ENCODE results near the gene FIBCD1. TPM values are rescaled to one million over a fixed set of nuclear protein-coding genes. Genes with fewer than 3 reads are reported as not detected.

FIBCD1 gene
- total RNA-seq, 4 donors from 2014 or later, result 1.4 to 1.7 TPM; not detected in 2

DNA sequence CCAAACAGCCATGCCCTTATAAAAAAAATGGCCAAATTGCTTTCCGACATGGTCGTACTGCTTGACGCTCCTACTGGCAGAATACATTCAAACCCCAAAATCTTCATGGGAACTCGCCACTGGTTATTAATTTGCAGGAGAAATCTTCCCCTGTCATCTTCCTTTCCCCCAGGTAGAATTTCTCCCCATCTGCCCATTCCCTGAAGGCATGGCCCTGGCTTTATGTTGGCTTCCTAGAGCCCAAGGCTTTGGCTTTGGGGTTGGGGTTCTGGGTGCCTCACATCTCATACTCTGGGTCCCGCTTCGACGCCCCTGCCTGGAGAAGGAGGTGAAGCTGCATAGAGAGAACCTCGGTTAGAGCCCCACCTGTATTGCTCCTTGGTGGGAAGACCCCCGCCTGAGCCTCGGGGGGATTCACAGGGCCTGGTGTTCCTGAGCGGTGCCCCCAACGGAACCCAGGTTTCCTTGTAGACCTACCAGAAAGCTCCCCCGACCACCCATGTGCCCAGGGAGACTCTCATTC, 8.6 kb upstream of the FIBCD1 start:
- Histone ChIP-seq H3K27ac (no peak overlapping the region), H3K27me3 (peaks cover 55% of the 10 kb centered on the region), H3K9me3 (no peaks in the 10 kb centered on the region), H3K4me1 (no peaks in the 10 kb centered on the region), H3K36me3 (no peaks in the 10 kb centered on the region), H3K4me3 (no peak overlapping the region)
- TF ChIP-seq EP300 (IDR thresholded peaks at IDR 0.05) (no peak), POLR2AphosphoS5 (IDR thresholded peaks at IDR 0.05) (no peak), POLR2A (IDR thresholded peaks at IDR 0.05) (no peak)
- TF ChIP-seq, protein P1, sequence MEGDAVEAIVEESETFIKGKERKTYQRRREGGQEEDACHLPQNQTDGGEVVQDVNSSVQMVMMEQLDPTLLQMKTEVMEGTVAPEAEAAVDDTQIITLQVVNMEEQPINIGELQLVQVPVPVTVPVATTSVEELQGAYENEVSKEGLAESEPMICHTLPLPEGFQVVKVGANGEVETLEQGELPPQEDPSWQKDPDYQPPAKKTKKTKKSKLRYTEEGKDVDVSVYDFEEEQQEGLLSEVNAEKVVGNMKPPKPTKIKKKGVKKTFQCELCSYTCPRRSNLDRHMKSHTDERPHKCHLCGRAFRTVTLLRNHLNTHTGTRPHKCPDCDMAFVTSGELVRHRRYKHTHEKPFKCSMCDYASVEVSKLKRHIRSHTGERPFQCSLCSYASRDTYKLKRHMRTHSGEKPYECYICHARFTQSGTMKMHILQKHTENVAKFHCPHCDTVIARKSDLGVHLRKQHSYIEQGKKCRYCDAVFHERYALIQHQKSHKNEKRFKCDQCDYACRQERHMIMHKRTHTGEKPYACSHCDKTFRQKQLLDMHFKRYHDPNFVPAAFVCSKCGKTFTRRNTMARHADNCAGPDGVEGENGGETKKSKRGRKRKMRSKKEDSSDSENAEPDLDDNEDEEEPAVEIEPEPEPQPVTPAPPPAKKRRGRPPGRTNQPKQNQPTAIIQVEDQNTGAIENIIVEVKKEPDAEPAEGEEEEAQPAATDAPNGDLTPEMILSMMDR (IDR thresholded peaks at IDR 0.05), result no peak
- 84 to 87% methylated on average over 4 to 9 of the region's 13 CpGs for WGBS, 2 donors (ENCODE audit: low coverage in 1 of 2)
- no peak for ATAC-seq

DNA sequence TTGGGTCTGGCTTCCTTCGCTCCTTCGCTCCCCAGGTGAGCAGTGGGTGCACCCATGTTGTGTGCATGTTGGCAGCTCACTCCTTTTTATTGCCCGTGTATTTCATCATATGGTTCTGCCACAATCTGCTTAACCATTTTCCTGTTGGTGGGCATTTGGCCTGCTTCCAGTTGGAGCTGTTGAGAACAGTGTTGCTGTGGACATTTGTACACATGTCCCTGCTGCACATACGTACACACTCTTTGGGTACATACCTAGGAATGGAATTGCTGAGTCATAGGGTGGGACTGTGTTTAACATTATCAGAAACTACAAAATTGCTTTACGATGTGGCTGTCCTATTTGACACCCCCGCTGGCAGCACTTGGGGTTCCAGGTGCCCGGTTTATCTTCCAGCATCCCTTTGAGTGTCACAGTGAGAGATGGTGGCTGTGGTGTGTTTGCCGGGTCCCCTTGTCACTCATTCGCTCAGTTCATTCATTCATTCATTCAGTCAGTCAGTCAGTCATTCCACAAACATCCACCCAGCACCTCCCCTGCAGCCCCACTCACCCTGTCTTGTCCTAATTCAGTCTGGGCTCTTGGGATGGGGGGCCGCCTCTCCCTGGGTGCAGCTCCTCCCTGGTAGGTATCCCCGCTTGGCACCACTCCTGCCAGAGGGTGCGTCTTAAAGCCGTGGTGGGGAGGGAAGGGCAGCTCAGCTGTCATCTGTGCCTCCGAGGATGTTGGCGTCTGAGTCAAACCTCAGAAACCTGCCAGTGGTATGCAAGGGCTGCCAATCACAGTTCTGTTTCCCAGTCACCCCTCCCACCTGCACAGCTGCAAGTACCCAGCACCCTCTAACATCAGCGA, 7.9 kb upstream of the FIBCD1 start:
- Histone ChIP-seq H3K4me3 (no peak overlapping the region), H3K4me1 (no peaks in the 10 kb centered on the region), H3K27ac (no peak overlapping the region), H3K27me3 (peaks cover 58% of the 10 kb centered on the region), H3K9me3 (no peaks in the 10 kb centered on the region), H3K36me3 (no peaks in the 10 kb centered on the region)
- TF ChIP-seq EP300 (IDR thresholded peaks at IDR 0.05), result no peak
- TF ChIP-seq, protein P1 (IDR thresholded peaks at IDR 0.05), result no peak
- WGBS, 2 donors (ENCODE audit: low coverage in 1 of 2), result 59 to 65% methylated on average over 5 to 7 of the region's 16 CpGs
- no peak for ATAC-seq

DNA sequence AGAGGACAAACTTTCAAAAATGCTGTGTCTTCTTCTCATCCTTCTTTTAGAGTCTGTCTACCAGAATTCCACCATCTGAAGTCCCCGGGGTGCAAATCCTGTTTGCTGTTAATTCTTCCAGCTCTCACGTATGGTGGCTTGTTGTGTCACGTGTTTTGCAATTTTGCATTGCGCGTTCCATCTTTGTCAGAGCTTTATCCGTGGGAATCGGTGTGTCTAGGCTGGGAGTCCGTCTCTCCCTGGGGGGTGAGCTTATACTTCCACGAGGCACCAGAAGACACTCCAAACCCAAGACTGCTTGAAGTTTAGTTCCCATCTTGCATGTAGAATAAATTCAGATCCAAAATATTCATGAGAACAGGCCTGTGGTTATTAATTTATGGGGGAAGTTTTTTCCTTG, 6.1 kb upstream of the FIBCD1 start:
- Histone ChIP-seq H3K36me3 (no peaks in the 10 kb centered on the region), H3K4me3 (no peak overlapping the region), H3K4me1 (peaks cover 0 to 12% (median 6%) of the 10 kb centered on the region in 3 donors), H3K9me3 (no peaks in the 10 kb centered on the region), H3K27ac (no peak overlapping the region), H3K27me3 (peaks cover 67% of the 10 kb centered on the region)
- no peak for TF ChIP-seq POLR2AphosphoS5 (IDR thresholded peaks at IDR 0.05)
- no peak for TF ChIP-seq POLR2A (IDR thresholded peaks at IDR 0.05)
- no peak for TF ChIP-seq EP300 (IDR thresholded peaks at IDR 0.05)
- TF ChIP-seq, protein P1 (IDR thresholded peaks at IDR 0.05), result no peak
- WGBS, 2 donors (ENCODE audit: low coverage in 1 of 2), result 86 to 98% methylated on average over 7 to 9 of the region's 9 CpGs
- ATAC-seq, result no peak

DNA sequence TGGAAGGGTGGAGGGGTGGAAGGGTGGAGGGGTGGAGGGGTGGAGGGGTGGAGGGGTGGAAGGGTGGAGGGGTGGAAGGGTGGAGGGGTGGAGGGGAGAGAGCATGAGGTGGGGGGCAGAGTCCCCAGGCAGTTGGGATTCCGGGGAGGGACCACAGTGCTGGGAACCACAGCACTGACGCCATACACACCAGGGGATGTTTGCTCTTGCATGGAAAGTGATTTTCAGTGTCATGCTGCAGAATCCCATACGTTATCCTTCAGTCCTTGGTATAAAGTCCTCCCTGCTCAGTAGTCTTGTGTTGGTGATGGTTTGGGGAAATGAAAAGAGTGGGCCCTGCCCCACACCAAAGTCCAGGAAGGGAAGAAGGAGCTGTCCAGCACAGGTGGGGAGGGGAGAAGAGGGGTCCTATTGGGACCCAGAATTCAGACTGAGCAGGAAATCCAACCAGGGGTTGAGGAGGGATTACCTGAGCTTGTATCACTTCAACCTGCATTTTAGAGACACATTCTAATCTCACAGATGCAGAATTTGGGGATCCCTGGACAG, 5.5 kb upstream of the FIBCD1 start:
- no peaks in the 10 kb centered on the region for H3K9me3 ChIP-seq
- WGBS, 2 donors (ENCODE audit: low coverage in 1 of 2), result 24 to 46% methylated on average over 2 to 3 of the region's 3 CpGs
- H3K27ac ChIP-seq, result no peak overlapping the region
- TF ChIP-seq, protein P1 (IDR thresholded peaks at IDR 0.05), result no peak
- no peaks in the 10 kb centered on the region for H3K36me3 ChIP-seq
- peaks cover 0 to 18% (median 12%) of the 10 kb centered on the region in 3 donors for H3K4me1 ChIP-seq
- H3K27me3 ChIP-seq, result peaks cover 69% of the 10 kb centered on the region
- no peak for ATAC-seq
- H3K4me3 ChIP-seq, result no peak overlapping the region

DNA sequence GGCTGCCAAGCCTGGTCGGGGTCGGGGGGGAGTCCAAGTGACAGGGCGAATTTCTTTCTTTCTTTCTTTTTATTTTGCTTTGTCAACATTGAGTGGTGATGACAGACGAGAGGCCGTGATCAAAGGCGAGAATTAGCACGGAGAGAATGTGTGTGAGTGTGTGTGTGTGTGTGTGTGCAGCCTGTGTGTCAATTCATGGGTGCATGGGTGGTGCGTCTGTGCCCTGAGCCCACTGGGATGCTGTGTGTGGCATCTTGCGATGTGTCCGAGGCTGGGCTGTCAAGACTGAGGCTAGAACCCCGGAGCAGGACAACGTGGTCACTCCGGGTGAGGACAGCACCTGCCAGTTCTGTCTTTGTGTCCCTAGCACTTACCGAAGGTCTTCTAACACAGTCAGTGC, 4.7 kb upstream of the FIBCD1 start:
- Histone ChIP-seq H3K27me3 (peaks cover 71% of the 10 kb centered on the region), H3K9me3 (no peaks in the 10 kb centered on the region), H3K4me3 (no peak overlapping the region), H3K27ac (no peak overlapping the region), H3K36me3 (no peaks in the 10 kb centered on the region), H3K4me1 (peaks cover 0 to 26% (median 20%) of the 10 kb centered on the region in 3 donors)
- TF ChIP-seq EP300 (IDR thresholded peaks at IDR 0.05), result no peak
- no peak for TF ChIP-seq POLR2A (IDR thresholded peaks at IDR 0.05)
- TF ChIP-seq, protein P1 (IDR thresholded peaks at IDR 0.05), result no peak
- TF ChIP-seq POLR2AphosphoS5 (IDR thresholded peaks at IDR 0.05), result no peak
- WGBS, 2 donors (ENCODE audit: low coverage in 1 of 2), result 26 to 46% methylated on average over 3 to 11 of the region's 14 CpGs
- no peak for ATAC-seq
